HepG2 (cell line): ENCODE measurements around the gene NFE2L1. TPM values are rescaled to one million over a fixed set of nuclear protein-coding genes. Genes with fewer than 3 reads are reported as not detected.

ENCODE experiments used
- DMAP1 ChIP-seq: IDR thresholded peaks from 2 replicates; pipeline ENCODE4 v1.6.1; 2016
- FOXK1 ChIP-seq: sonication (generic); formaldehyde crosslinking; IDR thresholded peaks from 2 replicates; pipeline ENCODE4 v1.4.0; 2020; ENCODE audit warnings: low read depth, missing genetic modification reagents, borderline replicate concordance
- KAT2B ChIP-seq: fragments of 150-350 bp; IDR thresholded peaks from 2 replicates; pipeline ENCODE4 v1.6.1; 2014; ENCODE audit warnings: low read depth, low read length, borderline replicate concordance
- KLF16 ChIP-seq, 2 experiments: sonication (generic) in 1 of 2; formaldehyde crosslinking in 1 of 2; IDR thresholded peaks; 2 replicates each; pipeline versions ENCODE4 v1.6.1 to v1.8.0; 2016 to 2023; ENCODE audit warnings: missing genetic modification reagents in 2 of 2, missing compliant biosample characterization in 1 of 2
- LCORL ChIP-seq, 2 experiments: fragments of 450-650 bp in 1 of 2; sonication (generic) in 1 of 2; formaldehyde crosslinking in 1 of 2; IDR thresholded peaks; 2 replicates each; pipeline versions ENCODE4 v1.5.0 to v1.6.1; 2017 to 2020; ENCODE audit warnings: antibody characterized with exemption in 1 of 2, missing genetic modification reagents in 1 of 2
- MED1 ChIP-seq: sonication (generic); formaldehyde crosslinking; IDR thresholded peaks from 2 replicates; pipeline ENCODE4 v1.4.0; 2020; ENCODE audit warnings: missing genetic modification reagents
- MIER2 ChIP-seq: IDR thresholded peaks from 2 replicates; pipeline ENCODE4 v1.6.1; 2016; ENCODE audit warnings: missing biosample characterization, missing genetic modification reagents
- NFIB ChIP-seq: sonication (generic); formaldehyde crosslinking; IDR thresholded peaks from 2 replicates; pipeline ENCODE4 v1.9.0; 2021; ENCODE audit warnings: missing genetic modification reagents, mild to moderate bottlenecking, borderline replicate concordance
- ONECUT2 ChIP-seq: sonication (generic); formaldehyde crosslinking; IDR thresholded peaks from 2 replicates; pipeline ENCODE4 v1.4.0; 2020; ENCODE audit warnings: missing genetic modification reagents
- RAD21 ChIP-seq: fragments of 450-650 bp; formaldehyde crosslinking; IDR thresholded peaks from 2 replicates; pipeline ENCODE4 v1.5.0; 2020; ENCODE audit warnings: mild to moderate bottlenecking
- RAD51 ChIP-seq: fragments of 450-650 bp; IDR thresholded peaks from 2 replicates; pipeline ENCODE4 v1.6.1; 2016; ENCODE audit warnings: borderline replicate concordance
- RFXAP ChIP-seq: sonication (generic); formaldehyde crosslinking; IDR thresholded peaks from 2 replicates; pipeline ENCODE4 v1.4.0; 2020; ENCODE audit warnings: missing genetic modification reagents, borderline replicate concordance
- SNRNP70 ChIP-seq: fragments of 200-400 bp; formaldehyde crosslinking; IDR thresholded peaks from 2 replicates; pipeline ENCODE4 v1.6.1; 2017; ENCODE audit warnings: mild to moderate bottlenecking, low read depth, low read length, moderate library complexity
- TAF1 ChIP-seq: sonication (generic); formaldehyde crosslinking; IDR thresholded peaks from 2 replicates; pipeline ENCODE4 v1.4.0; 2020; ENCODE audit warnings: missing genetic modification reagents
- ZBTB14 ChIP-seq: sonication (generic); formaldehyde crosslinking; IDR thresholded peaks from 2 replicates; pipeline ENCODE4 v1.4.0; 2020; ENCODE audit warnings: missing genetic modification reagents
- ZBTB44 ChIP-seq: sonication (generic); formaldehyde crosslinking; IDR thresholded peaks from 2 replicates; pipeline ENCODE4 v1.4.0; 2020; ENCODE audit warnings: missing genetic modification reagents
- ZKSCAN1 ChIP-seq: fragments of 150-350 bp; IDR thresholded peaks from 2 replicates; pipeline ENCODE4 v1.6.1; 2014; ENCODE audit warnings: low read length
- ZNF382 ChIP-seq: sonication (generic); formaldehyde crosslinking; IDR thresholded peaks from 2 replicates; pipeline ENCODE4 v1.5.0; 2020; ENCODE audit warnings: missing genetic modification reagents, mild to moderate bottlenecking, borderline replicate concordance
- ZNF432 ChIP-seq: sonication (generic); formaldehyde crosslinking; IDR thresholded peaks from 2 replicates; pipeline ENCODE4 v1.5.0; 2020; ENCODE audit warnings: missing genetic modification reagents, mild to moderate bottlenecking, borderline replicate concordance
- ZNF512B ChIP-seq: sonication (generic); formaldehyde crosslinking; IDR thresholded peaks from 2 replicates; pipeline ENCODE4 v1.5.1; 2020; ENCODE audit warnings: missing genetic modification reagents, mild to moderate bottlenecking, borderline replicate concordance
- ZNF614 ChIP-seq: IDR thresholded peaks from 2 replicates; pipeline ENCODE4 v1.6.1; 2018; ENCODE audit warnings: missing biosample characterization, missing genetic modification reagents, inconsistent platforms, borderline replicate concordance
- ZNF691 ChIP-seq: sonication (generic); formaldehyde crosslinking; IDR thresholded peaks from 2 replicates; pipeline ENCODE4 v1.4.0; 2020; ENCODE audit warnings: missing genetic modification reagents, low read depth, mild to moderate bottlenecking, borderline replicate concordance
- ZNF775 ChIP-seq: sonication (generic); formaldehyde crosslinking; IDR thresholded peaks from 2 replicates; pipeline ENCODE4 v1.4.0; 2020; ENCODE audit warnings: missing genetic modification reagents, mild to moderate bottlenecking, moderate library complexity, borderline replicate concordance
- polyA plus RNA-seq, 8 experiments: library from polyadenylated mRNA; depleted of rRNA in 3 of 8; stranded (reverse) in 7 of 8; unstranded in 1 of 8; fragments of >200 nt; fragmentation: Illumina TruSeq in 4 of 8; extraction: Trizol in 4 of 8; gene quantifications; 2 replicates each; pipeline versions ENCODE4 v1.2.1 to v1.2.3, GENCODE V29; 2011 to 2016; ENCODE audit warnings: low read depth in 4 of 8, missing spikeins in 1 of 8, mixed read lengths in 1 of 8; ENCODE audit not compliant: insufficient read depth in 1 of 8
- total RNA-seq, 5 experiments: library from RNA; depleted of rRNA; stranded (reverse); fragments of >200 nt; fragmentation: Illumina TruSeq; extraction: Trizol; gene quantifications; 2 replicates each; pipeline ENCODE4 v1.2.3, GENCODE V29; 2016; ENCODE audit warnings: low read depth in 1 of 5
- TF ChIP-seq, protein P1 (sequence below): sonication (generic); formaldehyde crosslinking; IDR thresholded peaks from 2 replicates; pipeline ENCODE4 v1.5.0; 2020; ENCODE audit warnings: missing genetic modification reagents

Gene NFE2L1
- total and polyA plus RNA-seq, 2 of the 13 experiments (the other 11 are each of a cell fraction or from before 2014, with no cell fraction given): 67.0 to 234 TPM

DNA sequence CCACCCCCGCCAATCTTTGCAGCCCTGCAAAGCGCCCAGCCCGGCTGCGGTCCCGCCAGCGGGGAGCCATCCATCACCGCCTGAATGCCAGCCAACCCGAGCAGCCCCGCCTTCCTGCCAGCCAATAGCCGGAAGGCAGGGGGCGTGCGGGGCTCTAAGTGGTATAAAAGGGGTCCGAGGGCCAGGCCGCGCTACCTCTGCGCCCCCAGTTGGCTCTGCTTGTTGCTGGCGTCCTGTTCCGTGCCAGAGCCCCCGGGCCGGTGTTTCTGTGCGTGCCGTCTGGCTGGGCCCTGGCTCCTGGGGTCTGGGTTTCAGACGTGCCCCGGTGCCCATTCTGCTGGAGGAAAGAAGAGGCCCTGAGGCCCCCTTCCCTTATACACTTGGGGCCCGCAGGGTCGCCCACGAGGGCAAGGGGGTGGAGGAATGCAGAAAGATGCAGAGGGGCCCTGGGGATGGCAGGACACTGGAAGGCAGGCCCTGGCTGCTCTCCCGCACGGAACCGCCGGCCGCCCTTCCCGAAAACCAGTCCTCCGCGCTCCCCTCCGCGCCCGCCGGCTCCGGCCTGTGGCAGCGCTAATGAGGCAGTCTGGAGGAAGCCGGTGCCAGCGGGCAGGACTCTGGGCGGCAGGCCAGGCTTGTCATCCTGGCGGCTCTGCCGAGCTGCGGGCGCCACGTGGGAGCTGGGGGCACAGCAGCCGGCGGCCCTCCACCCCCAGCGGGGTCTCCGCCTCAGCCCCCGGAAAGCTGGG is 24.6 kb upstream of the NFE2L1 start (continued):
- TF ChIP-seq ZNF432 (no peak), TAF1 (CRISPR knock-in tag) (no peak), DMAP1 (CRISPR knock-in tag) (no peak), ZNF691 (no peak), RAD21 (no peak), KAT2B (no peak), ZKSCAN1 (no peak), RFXAP (CRISPR knock-in tag) (no peak), ZNF614 (CRISPR knock-in tag) (no peak), RAD51 (no peak), MED1 (CRISPR knock-in tag) (no peak), FOXK1 (CRISPR knock-in tag) (no peak), ONECUT2 (no peak), ZNF512B (CRISPR knock-in tag) (no peak), SNRNP70 (no peak), KLF16 (CRISPR knock-in tag; IDR thresholded peaks at IDR 0.05) (no peak), ZBTB44 (CRISPR knock-in tag) (no peak), MIER2 (CRISPR knock-in tag) (no peak), ZBTB14 (CRISPR knock-in tag) (no peak), ZNF382 (CRISPR knock-in tag) (no peak), LCORL (IDR thresholded peaks at IDR 0.05) (no peak), LCORL (CRISPR knock-in tag; IDR thresholded peaks at IDR 0.05) (no peak; the same call in 1 of the 2 replicates), ZNF775 (CRISPR knock-in tag) (no peak), NFIB (CRISPR knock-in tag) (no peak)
- TF ChIP-seq, protein P1, sequence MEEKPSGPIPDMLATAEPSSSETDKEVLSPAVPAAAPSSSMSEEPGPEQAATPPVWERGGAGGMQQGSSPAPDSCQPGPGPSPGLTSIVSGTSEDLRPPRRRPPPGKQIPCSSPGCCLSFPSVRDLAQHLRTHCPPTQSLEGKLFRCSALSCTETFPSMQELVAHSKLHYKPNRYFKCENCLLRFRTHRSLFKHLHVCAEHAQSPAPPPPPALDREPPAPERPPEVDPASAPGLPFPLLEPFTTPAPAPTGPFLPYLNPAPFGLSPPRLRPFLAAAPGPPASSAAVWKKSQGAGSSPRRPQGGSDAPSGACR: no peak
